ENCODE data around the gene ZNF771. TPM values are rescaled to one million over a fixed set of nuclear protein-coding genes. Genes with fewer than 3 reads are reported as not detected.
A peak's percentile ranks its signal among the peaks of the same experiment; 100 is the strongest.

ZNF771 gene
- total RNA-seq, 1 experiment from 2014 or later: 11.0 TPM

DNA sequence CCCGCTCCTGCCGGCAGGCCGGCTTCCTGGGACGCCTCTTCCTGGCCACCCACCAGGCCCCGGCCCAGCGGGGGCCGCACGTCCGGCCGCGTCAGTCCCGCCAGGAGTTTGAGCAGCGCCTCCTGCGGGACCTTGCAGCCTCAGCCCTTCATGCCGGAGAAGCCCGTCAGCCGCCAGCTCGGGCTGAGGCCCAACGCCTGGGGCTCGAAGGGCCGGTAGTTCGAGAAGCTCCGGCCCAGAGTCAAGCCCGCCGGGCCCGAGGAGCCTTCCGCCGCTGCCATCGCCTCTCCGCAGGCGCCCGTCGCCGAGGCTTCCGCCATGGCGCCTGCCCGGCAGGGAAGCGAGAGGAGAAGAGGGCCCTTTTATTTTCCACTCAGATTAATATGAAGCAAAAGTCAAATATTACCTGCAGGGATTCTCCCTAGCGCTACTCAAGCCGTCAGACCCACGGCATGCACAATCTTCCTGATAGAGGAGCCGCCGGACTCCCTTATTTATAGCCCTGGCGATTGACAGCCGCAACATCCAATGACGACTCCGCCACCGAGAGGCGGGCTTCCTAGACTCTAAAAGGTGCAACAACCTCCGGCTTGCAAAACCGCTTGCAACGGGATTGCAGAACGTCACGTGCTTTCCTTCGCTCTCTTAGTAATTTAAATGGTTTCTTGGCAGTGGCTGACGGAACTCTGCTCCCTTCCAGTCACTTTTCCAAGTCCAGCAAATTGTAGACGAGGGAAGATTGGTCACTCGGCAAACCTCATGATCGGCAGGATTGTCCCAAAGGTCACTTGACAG is 38.2 kb downstream of the ZNF771 start, which contains the start of gene SEPHS2:
SEPHS2 (minus strand) TSS at position 467 of the 795 bp plus-strand sequence; CDS start at position 320, 147 bp downstream.
- intact Hi-C loops (cut with micrococcal nuclease): loop anchor here (5.0 kb wide), 2 partner anchors 182 to 477 kb away; partner anchors contain the start of gene FBXL19
- RAD21 ChIA-PET (ENCODE audit: low non-redundant PET in 1 of 2, low total read pairs in 2 of 2, uncharacterized antibody in 2 of 2, unreplicated experiment in 2 of 2): no interaction called here
- peaks cover 2 to 8% of the 10 kb centered on the region in 2 experiments; a peak in 2 of 4 replicates for H3K36me3 ChIP-seq (ENCODE audit: control insufficient read depth in 1 of 2, insufficient read depth in 2 of 2, low read length in 2 of 2)
- no peaks in the 10 kb centered on the region for H3K27me3 ChIP-seq (ENCODE audit: insufficient read depth, low read length)
- H3K4me1 ChIP-seq (ENCODE audit: control insufficient read depth in 1 of 2, insufficient read depth in 2 of 2, low read length in 2 of 2): peaks cover 5 to 20% of the 10 kb centered on the region in 2 experiments
- H4K20me1 ChIP-seq (ENCODE audit: insufficient read depth): no peaks in the 10 kb centered on the region
- CTCF ChIA-PET: no interaction called here
- peak within 1 kb of the TSS; percentile 90 for H3K9ac ChIP-seq (ENCODE audit: low read length)
- peak within 1 kb of the TSS; percentile 95 for H3K4me2 ChIP-seq (ENCODE audit: low read length)
- H3K9me3 ChIP-seq (ENCODE audit: control insufficient read depth in 1 of 2, insufficient read depth in 1 of 2, low read depth in 1 of 2, low read length in 2 of 2): no peaks in the 10 kb centered on the region
- H3K79me2 ChIP-seq (ENCODE audit: insufficient read depth, low read length): peaks cover 12% of the 10 kb centered on the region; the same call in 1 of the 2 replicates
- H3K27ac ChIP-seq (ENCODE audit: low read depth, low read length): peak within 1 kb of the TSS; percentile 86
- POLR2A ChIA-PET: interaction anchor here (1.2 to 2.2 kb wide), 3 partner anchors 16 to 165 kb away, joined by 3 to 10 read pairs (median 4); partner anchors contain the start of genes DCTPP1 and ZNF689
- peak within 1 kb of the TSS; percentile 95 for H2AFZ ChIP-seq (ENCODE audit: low read depth, low read length, poor library complexity, severe bottlenecking)
- peak; percentile 92 for ATAC-seq
- DNase-seq (ENCODE audit: low read depth, low spot score): peak; percentile 96
- BruUV-seq (replicated peaks): TSS peak; percentile 96
- H3K4me3 ChIP-seq (replicated peaks in 1 of 2; ENCODE audit: low read depth in 1 of 2, low read length in 2 of 2): peak within 1 kb of the TSS; percentile 80 to 90
- no peaks in the 10 kb centered on the region for H3K9me2 ChIP-seq (ENCODE audit: insufficient read depth)
- no peak for TF ChIP-seq EZH2 (IDR thresholded peaks at IDR 0.05)
- TF ChIP-seq CEBPB (IDR thresholded peaks at IDR 0.05; ENCODE audit: low read depth): peak; percentile 96
- no peak for TF ChIP-seq YY1 (IDR thresholded peaks at IDR 0.05; ENCODE audit: extremely low read depth, insufficient replicate concordance, low read depth, low read length)
- TF ChIP-seq, protein P1, sequence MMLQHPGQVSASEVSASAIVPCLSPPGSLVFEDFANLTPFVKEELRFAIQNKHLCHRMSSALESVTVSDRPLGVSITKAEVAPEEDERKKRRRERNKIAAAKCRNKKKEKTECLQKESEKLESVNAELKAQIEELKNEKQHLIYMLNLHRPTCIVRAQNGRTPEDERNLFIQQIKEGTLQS (IDR thresholded peaks at IDR 0.05): no peak
- TF ChIP-seq TCF7L2 (IDR thresholded peaks at IDR 0.05; ENCODE audit: borderline replicate concordance, extremely low read depth, insufficient read depth, insufficient read length): peak; percentile 48
- TF ChIP-seq, protein P2, sequence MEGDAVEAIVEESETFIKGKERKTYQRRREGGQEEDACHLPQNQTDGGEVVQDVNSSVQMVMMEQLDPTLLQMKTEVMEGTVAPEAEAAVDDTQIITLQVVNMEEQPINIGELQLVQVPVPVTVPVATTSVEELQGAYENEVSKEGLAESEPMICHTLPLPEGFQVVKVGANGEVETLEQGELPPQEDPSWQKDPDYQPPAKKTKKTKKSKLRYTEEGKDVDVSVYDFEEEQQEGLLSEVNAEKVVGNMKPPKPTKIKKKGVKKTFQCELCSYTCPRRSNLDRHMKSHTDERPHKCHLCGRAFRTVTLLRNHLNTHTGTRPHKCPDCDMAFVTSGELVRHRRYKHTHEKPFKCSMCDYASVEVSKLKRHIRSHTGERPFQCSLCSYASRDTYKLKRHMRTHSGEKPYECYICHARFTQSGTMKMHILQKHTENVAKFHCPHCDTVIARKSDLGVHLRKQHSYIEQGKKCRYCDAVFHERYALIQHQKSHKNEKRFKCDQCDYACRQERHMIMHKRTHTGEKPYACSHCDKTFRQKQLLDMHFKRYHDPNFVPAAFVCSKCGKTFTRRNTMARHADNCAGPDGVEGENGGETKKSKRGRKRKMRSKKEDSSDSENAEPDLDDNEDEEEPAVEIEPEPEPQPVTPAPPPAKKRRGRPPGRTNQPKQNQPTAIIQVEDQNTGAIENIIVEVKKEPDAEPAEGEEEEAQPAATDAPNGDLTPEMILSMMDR (IDR thresholded peaks at IDR 0.05 in 2 of 3, conservative IDR thresholded peaks at IDR 0.05 in 1 of 3; ENCODE audit: borderline replicate concordance in 1 of 3, insufficient read depth in 1 of 3, low read depth in 2 of 3, low read length in 2 of 3): peak in 2 of 3 experiments; percentile 50 to 52; a peak in 5 of 6 replicates
- TF ChIP-seq, protein P3, sequence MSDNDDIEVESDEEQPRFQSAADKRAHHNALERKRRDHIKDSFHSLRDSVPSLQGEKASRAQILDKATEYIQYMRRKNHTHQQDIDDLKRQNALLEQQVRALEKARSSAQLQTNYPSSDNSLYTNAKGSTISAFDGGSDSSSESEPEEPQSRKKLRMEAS (IDR thresholded peaks at IDR 0.05): peak; percentile 97
- peak; percentile 99 for TF ChIP-seq POLR2AphosphoS5 (IDR thresholded peaks at IDR 0.05; ENCODE audit: low read depth, low read length)
- TF ChIP-seq RAD21 (IDR thresholded peaks at IDR 0.05; ENCODE audit: low read depth): 0 out of 2 replicates have a peak, but pooled peaks have one; percentile 23
- no peak for TF ChIP-seq JUND (IDR thresholded peaks at IDR 0.05)
- peak; percentile 94 for TF ChIP-seq ZFX (IDR thresholded peaks at IDR 0.05)
- peak; percentile 98 for TF ChIP-seq POLR2A (IDR thresholded peaks at IDR 0.05; ENCODE audit: borderline replicate concordance, extremely low read depth, insufficient read depth, insufficient read length)
- TF ChIP-seq EZH2phosphoT487 (IDR thresholded peaks at IDR 0.05; ENCODE audit: borderline replicate concordance): no peak
- TF ChIP-seq, protein P4, sequence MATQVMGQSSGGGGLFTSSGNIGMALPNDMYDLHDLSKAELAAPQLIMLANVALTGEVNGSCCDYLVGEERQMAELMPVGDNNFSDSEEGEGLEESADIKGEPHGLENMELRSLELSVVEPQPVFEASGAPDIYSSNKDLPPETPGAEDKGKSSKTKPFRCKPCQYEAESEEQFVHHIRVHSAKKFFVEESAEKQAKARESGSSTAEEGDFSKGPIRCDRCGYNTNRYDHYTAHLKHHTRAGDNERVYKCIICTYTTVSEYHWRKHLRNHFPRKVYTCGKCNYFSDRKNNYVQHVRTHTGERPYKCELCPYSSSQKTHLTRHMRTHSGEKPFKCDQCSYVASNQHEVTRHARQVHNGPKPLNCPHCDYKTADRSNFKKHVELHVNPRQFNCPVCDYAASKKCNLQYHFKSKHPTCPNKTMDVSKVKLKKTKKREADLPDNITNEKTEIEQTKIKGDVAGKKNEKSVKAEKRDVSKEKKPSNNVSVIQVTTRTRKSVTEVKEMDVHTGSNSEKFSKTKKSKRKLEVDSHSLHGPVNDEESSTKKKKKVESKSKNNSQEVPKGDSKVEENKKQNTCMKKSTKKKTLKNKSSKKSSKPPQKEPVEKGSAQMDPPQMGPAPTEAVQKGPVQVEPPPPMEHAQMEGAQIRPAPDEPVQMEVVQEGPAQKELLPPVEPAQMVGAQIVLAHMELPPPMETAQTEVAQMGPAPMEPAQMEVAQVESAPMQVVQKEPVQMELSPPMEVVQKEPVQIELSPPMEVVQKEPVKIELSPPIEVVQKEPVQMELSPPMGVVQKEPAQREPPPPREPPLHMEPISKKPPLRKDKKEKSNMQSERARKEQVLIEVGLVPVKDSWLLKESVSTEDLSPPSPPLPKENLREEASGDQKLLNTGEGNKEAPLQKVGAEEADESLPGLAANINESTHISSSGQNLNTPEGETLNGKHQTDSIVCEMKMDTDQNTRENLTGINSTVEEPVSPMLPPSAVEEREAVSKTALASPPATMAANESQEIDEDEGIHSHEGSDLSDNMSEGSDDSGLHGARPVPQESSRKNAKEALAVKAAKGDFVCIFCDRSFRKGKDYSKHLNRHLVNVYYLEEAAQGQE (IDR thresholded peaks at IDR 0.05; ENCODE audit: low read depth): no peak
- TF ChIP-seq SP1 (IDR thresholded peaks at IDR 0.05; ENCODE audit: low read depth): peak; percentile 96
- TF ChIP-seq CBX3 (IDR thresholded peaks at IDR 0.05; ENCODE audit: low read depth): peak; percentile 63
- TF ChIP-seq EGR1 (IDR thresholded peaks at IDR 0.05; ENCODE audit: low read depth): peak; percentile 73
- TF ChIP-seq SIN3A (IDR thresholded peaks at IDR 0.05; ENCODE audit: low read depth): 0 out of 2 replicates have a peak, but pooled peaks have one; percentile 76
